Activated CD8-positive, alpha-beta memory T cell treated with anti-CD3 and anti-CD28 coated beads, Interleukin-2, amount 50 U/mL, for 4 hours (primary cell): ENCODE data around the gene PEX10.
"Not testable (repeated sequence)": the region's sequence is repeated elsewhere in the genome, so short reads cannot be mapped to it uniquely, and the experiment has no call there.

Experiments
- DNase-seq: peaks from one replicate; pipeline ENCODE4 v3.0.0-alpha.2; 2020

Gene PEX10

DNA sequence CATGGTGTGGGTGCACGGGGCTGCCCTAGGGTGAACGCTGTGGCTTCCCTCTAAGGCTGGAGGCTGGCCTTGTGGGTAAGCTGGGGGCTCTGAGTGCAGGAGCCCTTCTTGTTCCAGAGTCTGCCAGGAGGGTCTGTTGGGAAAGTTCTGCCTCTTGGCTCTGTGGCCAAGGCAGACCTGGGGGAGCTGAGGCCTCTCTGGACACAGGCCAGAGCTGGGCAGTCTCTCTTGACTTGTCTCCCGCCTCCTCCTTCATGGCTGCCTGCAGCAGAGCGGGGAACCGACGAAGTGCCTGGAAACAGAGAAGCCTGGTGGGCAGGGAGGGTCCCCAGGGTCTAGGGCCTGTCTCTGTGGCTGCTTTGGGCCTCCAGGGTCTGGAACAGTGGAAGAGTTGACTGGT is 30.3 kb upstream of the PEX10 start:
- DNase-seq: no peak

DNA sequence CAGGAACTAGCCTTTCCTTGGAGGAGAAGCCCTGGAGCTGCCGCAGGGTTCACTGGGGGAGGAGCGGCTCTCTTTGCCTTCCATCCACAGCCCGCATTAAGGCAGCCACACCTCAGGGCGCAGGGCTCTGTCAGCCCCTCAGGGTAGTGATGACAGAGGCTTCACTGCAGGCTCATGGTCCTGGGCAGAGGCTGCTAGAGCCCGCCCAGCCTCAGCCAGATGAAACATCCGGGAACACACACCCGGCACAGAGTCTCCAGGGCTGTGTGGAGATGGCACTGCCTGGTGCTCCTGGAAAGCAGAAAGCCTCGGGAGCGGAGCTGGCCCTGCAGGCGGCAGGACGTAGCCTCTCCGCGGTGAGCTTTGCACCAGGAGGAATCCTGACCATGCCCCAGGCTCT is 29.4 kb upstream of the PEX10 start:
- DNase-seq: no peak

DNA sequence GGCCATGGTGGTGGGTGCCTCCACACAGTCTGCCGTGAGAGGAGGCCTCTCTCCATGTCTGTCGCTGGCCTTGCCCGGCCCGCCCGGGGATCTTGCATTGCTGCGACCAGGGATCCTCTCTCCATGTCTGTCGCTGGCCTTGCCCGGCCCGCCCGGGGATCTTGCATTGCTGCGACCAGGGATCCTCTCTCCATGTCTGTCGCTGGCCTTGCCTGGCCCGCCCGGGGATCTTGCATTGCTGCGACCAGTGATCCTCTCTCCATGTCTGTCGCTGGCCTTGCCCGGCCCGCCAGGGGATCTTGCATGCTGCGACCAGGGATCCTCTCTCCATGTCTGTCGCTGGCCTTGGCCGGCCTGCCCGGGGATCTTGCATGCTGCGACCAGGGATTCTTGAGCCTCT is 28.0 kb upstream of the PEX10 start:
- not testable (repeated sequence) for DNase-seq

DNA sequence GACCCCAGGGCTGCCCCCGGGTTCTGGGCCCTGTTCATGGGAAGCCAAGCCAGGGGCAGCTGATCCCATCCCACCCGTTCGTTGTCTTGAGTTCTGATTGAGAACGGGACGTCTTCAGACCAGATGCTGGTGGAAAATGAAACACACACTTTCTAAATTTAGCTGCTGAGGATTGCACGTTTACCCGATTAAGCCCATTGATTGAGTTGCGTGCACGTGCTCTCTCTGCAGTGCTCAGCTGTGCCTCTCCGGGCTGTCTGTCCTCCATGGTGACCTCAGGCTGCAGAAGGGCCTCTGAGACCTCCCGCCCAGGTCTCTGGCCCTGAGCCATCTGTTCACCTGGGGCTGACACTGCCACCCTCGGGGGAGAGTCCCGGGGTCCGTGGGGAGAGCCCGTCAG is 27.0 kb upstream of the PEX10 start:
- DNase-seq: no peak

DNA sequence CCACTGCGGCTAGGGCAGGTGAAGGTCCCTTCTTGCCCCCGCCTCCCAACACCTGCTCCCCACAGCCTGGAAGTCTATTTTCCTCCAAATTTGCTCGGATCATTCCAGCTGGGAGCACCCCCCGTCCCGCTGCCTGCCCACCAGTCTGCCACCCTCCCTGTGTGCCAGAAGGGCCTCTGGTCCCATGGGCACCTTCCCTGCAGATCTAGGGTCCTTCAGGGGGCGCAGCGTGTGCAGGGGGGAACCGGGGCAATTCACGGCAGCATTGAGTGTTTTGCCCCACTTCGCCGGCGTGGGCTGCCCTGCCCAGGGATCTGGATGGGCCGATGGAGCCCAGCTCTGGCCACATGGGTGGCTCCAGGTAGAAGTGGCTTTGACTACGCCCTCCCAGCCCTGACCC is 26.3 kb upstream of the PEX10 start:
- no peak for DNase-seq

DNA sequence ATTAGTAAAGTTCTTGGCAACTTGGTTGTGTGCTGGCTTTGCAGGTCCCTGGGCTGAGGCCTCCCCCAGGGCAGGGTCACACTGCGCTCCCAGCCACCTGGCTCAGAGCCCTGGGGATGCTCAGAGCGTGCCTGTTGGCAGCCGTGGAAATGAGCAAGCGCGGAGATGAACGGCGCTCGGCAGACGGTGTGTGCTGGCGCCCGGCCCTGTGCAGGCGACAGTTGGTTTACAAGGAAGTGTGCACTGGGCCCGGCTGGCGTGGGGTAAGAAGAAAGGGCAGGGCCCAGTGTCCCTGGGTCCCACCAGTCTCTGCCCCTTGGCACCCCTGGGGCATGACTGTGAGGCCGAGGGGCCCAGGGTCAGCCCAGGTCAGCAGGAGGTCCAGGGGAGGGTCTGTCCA is 25.7 kb upstream of the PEX10 start:
- no peak for DNase-seq

DNA sequence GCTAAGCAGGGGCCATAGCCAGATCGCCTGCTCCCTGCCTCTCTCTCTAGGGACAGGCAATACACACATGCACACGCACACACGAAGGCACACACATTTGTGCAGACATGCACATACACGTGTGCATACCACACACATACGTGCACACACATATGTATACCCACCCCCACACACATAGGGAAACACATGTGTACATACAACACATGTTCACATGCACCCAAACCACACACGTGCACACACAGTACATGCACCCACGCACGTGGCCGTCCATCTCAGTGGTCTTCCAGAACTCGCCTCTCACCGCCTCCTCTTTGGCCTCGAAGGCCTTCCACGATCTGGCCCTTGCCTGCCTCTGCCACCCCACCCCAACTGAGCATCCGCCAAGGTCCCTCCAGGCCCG is 25.3 kb upstream of the PEX10 start:
- DNase-seq: no peak

DNA sequence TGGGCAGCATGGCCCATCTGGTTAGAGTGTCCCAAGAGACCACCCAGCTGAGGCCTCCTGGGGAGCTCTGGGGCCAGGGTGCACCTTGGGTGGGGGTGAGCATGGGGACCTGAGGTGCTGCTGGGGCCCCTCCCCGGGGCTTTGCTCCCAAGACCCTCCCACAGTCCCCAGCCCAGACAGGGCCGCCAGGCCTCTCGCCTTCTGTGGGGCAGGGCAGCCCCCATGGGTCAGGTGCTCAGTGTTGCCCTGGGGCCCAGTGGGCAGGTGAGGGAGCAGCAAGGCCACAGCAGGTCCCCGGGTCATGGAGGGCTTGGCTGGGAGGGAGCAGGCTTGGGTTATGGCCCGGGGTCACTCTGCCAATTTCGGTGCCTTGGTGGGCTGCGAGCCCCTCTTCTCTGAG is 24.5 kb upstream of the PEX10 start:
- DNase-seq: no peak

DNA sequence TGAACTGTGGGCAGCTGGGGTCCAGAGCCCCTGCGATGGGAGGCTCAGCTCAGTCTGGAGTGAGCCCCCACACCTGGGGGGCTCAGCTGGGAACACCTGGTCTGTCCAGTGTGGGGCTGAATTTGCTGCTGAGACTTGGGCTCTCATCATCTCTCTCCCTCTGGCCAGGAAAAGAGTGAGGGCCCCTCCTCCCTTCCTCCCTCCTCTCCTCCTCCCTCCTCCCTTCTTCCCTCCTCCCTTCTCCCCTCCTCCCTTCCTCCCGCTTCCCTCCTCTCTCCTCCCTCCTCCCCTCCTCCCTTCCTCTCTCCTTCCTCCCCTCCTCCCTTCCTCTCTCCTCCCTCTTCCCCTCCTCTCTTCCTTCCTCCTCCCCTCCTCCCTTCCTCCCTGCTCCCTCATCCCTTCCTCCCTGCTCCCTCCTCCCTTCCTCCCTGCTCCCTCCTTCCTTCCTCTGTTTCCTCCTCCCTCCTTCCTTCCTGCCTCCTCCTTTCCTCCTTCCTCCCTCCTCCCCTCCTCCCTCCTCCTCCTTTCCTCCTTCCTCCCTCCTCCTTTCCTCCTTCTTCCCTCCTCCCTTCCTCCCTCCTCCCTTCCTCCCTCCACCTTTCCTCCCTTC is 23.5 kb upstream of the PEX10 start:
- no peak for DNase-seq

DNA sequence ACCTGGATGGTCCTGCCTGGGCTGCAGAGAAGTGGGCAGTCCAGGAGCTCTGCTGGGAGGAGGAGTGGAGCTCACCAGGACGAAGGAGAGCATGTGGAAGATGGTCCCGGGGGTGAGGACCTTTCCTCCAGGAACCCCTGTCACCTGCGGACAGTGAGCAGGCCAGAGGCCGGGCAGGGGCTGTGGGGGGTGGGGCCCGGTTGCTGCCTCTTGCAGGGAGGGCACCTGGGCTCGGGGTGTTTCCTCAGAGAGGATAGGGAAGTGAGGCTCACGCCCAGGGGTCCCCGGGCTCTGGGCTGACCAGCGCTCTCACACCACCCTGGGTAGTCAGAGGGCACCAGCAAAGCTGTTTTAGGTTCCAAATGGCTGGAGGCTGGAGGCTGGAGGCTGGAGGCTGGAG is 22.7 kb upstream of the PEX10 start:
- DNase-seq: no peak

DNA sequence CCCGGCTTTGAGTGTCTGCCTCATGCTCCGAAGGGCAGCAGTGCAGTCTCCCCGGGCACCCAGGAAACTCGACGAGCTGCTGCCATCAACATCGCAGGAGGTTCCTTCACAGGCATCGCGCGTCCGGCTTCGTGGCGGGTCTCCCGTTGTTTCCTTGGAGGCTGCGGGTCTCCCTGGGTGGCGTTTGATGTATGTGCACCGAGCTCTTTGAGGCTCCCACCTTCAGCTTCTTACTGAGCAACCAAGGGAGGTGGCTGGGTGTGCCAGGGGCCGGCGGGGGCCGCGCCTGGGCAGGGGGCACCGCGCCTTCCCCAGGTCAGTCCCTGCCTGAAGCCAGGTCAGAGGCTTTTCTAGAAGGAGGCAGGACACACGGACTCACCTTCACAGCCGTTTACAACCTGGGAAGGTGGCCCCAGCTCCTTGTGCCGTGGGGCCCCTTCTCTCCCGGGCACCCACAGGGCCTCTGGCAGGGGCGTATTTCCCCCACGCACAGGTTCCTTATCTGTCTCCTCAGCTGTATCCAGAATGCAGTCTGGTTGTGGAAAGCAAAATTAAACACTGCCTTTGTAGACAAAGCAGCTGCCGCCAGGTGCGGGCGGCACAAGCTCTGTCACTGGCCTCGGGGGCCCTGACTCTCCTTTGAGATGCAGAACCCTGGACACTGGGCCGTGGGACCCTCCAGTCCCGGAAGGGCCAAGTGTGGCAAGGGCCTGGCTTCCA is 21.7 kb upstream of the PEX10 start:
- DNase-seq: no peak

DNA sequence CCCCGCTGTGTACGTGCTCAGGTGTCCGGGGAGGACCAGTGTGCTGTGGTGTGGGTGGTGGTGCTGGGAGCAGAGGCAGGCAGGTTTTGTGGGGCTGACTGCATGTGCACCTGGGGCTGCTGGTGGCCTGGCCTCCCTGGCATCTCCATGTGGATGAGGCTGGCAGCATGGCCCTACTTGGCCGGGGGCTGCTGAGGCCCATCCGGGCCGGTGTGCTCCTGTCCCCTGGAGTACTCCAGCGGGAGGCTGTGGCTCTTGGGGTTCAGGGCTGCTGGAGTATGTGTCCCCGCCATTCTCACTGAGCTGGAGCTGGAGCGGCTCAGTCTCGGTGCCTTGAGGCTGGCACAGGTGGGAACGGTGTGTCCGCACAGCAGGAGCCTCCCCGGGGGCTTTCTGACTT is 20.8 kb upstream of the PEX10 start:
- DNase-seq: no peak

DNA sequence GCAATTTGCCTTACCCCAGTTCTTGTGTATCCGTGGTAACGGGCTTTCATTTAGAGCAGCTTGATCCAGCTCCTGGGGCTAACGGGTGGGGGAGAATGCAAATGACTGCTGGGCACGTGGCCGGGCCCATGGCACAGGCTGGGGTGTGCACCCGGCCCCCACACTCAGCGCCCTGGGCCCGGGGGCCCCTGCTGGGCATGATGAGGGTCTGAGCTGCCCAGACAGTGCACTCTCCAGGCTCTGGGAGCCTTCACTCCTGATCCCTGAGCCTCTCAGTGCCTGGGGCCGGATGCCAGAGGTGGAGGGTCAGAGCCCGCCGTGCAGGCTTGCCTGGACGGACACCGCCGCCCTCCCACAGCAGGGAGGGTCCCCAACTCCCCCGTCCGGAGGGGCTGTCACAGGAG is 20.1 kb upstream of the PEX10 start:
- no peak for DNase-seq

DNA sequence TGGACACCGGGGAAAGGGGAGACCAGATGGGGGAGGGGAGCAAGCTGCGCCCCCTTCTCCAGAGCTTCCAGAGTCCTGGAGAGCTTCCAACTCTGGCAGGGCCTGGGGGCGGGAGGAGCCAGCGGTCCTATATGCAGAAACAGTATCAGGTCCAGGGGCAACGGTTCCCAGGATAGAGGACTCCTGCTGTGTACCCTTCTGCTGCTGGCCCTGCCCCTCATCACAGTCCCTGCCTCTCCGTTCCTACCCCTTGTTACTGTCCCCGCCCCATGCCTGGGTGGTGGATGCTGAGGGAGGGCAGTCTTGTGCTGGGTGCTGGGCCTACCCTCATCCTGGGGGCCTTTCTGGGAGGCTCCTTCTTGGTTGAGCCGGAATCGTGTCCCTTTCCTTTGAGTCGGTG is 19.2 kb upstream of the PEX10 start:
- no peak for DNase-seq

DNA sequence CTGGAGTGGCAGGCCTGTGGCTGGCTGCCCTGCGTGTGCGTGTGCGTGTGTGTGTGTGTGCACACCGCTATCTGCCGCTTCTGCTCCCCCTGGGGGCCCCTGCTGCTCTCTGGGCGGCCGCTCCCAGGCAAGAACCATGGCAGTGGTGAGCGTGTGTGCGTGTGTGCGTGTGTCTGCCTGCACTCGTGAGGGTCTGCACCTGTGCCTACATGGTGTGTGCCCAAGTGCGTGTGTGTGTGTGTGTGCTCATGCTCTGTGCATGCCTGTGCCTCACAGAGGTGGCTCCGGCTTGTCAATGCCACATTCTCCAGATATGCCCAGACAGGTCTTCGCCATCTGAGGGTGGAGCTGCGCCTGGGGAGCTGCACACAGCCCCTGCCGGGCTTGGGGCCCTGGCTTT is 18.7 kb upstream of the PEX10 start:
- DNase-seq: no peak

DNA sequence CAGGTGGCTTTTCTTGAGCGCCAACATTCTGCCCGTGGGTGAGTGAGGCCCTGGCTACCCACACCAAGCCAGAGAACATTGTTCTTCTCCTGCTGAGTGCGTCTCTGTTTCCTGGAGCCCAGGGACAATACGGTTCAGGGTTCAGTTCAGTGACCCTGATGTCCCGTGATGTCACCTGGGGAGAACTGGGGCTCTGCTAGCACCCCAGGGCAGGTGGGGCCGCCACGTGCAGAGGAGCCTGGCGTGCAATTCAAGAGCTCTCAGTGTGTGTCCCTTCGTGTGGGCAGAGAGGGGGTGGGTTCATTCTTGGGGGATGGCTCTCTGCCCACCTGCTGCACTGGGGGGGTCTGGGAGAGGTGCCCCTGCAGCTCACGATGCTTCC is 18.2 kb upstream of the PEX10 start:
- no peak for DNase-seq

DNA sequence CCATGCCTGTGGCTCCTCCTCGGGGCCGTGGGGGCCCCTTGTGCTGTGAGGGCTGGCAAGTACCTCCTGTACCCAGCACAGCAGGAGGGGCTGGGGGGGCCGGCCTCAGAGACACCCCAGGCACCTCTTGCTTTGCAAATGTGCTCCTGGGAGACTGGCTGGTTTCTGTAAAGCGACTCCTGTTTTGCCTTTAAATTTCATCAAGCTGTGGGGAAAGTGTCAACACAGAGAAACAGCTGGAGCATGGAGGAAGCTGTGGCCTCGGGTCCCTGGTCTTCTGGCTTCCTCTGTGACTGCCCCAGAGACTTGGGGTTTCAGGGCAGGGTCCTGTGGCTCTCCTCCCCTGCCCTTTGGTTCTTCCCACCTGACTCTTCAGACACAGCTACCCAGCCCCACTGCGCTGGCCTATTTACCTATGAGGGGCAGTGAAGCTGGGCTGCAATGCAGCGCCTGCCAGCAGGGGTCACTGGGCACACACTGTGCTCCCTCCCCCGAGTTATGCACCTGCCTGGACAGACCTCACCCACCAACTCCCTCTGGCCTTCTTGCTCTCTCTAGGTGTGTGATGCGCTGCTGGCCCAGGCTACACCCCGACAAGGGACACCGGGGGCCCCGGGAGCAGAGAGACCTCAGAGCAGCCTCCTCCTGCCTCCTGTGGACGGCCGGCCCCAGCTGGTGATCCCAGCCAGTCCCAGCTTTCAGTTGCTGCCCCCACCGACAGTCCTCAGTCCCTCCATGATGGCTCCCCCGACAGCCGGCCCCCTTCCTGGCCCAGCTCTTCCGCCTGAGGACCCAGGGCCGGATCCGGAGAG is 17.6 kb upstream of the PEX10 start:
- no peak for DNase-seq

DNA sequence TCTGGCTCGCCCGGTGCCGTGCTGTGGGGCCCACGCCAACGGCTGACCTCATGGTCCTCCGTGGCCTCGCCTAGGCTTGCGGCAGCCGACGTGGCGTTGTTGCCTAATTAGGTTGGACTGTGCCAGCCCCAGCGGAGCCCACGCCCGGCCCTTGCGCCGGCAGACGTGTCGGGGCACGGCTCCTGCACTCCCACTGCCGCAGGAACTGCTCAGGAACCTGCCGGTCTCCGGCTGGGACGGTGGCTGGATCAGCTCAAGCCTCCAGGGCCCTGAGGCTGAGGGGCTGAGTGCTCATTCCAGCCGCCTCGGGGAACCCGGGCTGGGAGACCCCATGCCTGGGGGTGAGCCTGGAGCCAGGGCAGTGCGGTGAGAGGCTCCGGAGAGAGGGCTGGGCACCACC is 16.1 kb upstream of the PEX10 start:
- no peak for DNase-seq

DNA sequence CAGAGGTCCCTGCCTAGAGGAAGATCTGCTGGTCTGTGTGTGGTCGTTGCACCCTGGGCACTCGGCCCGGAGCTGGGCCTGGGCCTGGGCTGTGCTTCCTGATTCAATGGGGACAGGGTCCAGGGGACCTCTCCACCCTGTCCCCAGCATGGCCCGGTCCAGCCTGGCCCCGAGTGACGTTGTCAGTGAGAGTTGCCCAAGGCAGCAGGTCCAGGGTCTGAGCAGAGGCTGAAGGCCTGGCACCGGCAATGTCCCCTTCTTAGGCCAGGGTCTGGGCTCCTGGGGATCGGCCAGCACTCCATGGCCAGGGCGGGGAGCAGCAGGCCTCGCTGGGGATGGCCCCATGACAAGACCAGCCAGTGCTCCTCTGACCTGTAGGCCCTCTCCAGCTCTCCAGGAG is 15.6 kb upstream of the PEX10 start:
- no peak for DNase-seq

DNA sequence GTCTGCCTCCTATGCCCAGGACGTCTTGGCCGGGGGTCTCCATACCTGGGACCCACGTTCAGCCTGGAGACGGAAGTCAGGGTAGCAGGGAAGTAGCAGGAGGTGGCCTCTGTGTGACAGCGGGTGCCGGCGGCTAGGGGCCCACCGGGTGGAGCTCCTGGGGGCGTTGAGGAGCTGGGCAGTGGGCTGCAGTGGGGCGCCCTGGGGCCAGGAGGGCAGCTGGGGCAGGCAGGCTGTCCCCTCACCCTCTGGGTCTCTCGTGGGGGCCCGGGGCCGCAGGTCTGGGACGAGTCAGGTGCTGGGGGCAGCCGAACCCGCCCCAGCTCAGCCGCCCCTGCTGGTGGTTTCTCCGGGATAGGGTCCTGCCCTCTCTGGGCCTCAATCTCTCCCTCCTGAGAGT is 14.7 kb upstream of the PEX10 start:
- DNase-seq: no peak

DNA sequence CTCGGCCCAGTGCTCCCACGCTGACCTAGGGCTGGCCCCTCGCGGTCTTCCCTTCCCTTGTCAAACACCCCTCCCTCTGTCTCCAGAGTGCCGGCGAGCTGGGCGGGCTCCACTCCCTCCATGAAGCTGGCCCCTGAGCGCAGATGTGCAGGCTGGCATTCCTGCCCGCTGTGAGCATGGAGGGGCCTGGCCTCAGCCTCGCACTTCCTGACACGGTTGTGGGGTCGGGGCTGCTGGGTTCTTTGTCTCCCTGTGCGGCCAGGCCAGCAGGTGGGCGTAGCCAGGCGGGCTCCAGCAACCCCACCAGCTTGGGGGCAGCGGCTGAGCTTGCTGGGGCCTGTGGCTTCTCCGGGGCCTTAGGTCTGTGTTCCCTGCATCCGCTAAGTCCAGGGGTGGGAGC is 14.2 kb upstream of the PEX10 start:
- no peak for DNase-seq

DNA sequence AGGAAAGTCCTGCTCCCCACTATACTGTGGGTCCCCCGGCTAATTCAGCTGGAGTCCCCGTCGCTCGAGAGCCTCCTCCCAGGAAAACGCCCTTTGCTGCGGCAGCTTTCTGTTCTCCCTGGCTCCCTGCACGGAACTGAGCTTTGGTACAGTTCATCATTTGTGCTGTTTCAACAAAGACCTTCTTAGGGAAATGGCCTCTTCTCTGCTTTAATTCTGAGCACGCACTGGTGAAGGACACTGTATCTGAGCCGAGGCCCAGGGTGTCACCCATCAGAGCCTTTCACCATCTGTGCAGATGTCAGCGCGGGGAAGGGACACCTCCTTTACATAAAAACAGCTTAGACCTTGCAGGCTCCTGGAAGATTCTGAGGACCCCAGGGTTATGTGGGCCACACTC is 13.5 kb upstream of the PEX10 start:
- no peak for DNase-seq

DNA sequence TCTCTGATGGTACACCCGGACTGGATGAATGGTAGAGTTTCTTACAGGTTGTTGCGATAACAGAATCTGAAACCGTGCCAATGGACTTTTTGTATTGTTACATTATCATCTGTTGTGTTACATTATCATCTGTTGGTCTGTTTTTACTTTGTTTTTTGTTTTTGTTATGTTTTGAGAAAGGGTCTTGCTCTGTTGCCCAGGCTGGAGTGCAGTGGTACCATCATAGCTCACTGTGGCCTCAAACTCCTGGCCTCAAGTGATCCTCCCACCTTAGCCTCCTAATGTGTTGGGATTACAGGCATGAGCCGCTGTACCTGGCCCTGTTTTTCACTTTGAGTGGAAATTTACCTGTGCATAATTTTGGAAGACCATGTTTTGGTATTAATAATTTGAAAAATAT is 10.2 kb upstream of the PEX10 start:
- no peak for DNase-seq

DNA sequence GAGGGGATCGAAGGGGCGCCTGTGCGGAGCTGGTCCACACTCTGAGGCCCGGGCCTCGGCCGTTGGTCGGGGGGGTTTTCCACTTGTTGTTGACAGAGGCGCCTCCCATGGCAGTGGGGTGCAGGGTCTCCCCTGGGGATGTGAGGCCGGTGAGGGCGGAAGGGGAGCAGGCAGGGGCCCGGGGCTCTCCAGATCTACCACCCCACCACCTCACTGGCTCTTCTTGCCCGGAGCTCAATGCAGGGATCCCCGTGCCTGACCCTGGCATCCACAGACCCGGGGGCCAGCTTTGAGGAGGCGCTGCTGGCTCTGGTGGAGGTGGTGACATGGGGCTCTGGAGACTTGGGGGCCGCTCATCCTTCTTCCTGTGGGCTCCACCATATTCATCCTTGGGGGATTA is 7.1 kb upstream of the PEX10 start:
- no peak for DNase-seq
